Measurements from ENCODE around the gene SOWAHC. TPM values are rescaled to one million over a fixed set of nuclear protein-coding genes. Genes with fewer than 3 reads are reported as not detected.
A peak's percentile ranks its signal among the peaks of the same experiment; 100 is the strongest.

The SOWAHC gene
- total and polyA plus RNA-seq, 4 donors: 5.2 to 15.2 (median 9.2) TPM

DNA sequence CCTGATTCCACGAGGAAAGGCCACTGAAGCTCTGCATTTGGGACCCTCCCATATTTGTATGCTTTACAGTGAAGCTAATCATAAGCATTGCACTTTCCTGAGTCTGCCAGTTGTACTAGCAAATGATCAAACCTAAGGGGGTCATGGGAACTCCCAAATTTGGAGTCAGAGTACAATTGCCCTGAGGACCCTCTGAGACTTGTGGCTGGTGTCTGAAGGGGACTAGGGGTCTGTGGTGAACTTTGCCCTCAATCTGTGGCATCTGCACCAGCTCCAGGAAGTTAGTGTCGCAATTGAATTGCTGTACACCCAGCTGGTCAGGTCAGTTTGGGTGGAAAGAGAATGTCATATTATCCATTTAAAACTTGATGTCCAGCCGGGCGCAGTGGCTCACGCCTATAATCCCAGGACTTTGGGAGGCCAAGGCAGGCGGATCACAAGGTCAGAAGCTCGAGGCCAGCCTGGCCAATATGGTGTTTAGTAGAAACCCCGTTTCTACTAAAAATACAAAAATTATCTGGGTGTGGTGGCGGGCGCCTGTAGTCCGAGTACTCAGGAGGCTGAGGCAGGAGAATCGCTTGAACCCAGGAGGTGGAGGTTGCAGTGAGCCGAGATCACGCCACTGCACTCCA, 18.1 kb downstream of the SOWAHC start:
- Histone ChIP-seq H3K4me1 (ENCODE audit: control insufficient read depth in 5 of 5, insufficient read depth in 5 of 5, low read length in 5 of 5) (peaks cover 0 to 7% (median 0%) of the 10 kb centered on the region in 5 donors), H3K9ac (ENCODE audit: insufficient read depth in 1 of 2, low read length in 2 of 2) (no peak overlapping the region), H3K36me3 (ENCODE audit: control insufficient read depth in 4 of 4, insufficient read depth in 4 of 4, low read length in 4 of 4) (no peaks in the 10 kb centered on the region), H3K27me3 (ENCODE audit: control insufficient read depth in 3 of 3, insufficient read depth in 3 of 3, low read length in 2 of 3) (no peaks in the 10 kb centered on the region), H3K4me3 (no peak overlapping the region), H3K27ac (ENCODE audit: low read depth in 1 of 2, low read length in 1 of 2) (no peak overlapping the region), H3K9me3 (ENCODE audit: control insufficient read depth in 4 of 4, insufficient read depth in 3 of 4, low read length in 3 of 4) (no peaks in the 10 kb centered on the region)
- TF ChIP-seq, protein P1, sequence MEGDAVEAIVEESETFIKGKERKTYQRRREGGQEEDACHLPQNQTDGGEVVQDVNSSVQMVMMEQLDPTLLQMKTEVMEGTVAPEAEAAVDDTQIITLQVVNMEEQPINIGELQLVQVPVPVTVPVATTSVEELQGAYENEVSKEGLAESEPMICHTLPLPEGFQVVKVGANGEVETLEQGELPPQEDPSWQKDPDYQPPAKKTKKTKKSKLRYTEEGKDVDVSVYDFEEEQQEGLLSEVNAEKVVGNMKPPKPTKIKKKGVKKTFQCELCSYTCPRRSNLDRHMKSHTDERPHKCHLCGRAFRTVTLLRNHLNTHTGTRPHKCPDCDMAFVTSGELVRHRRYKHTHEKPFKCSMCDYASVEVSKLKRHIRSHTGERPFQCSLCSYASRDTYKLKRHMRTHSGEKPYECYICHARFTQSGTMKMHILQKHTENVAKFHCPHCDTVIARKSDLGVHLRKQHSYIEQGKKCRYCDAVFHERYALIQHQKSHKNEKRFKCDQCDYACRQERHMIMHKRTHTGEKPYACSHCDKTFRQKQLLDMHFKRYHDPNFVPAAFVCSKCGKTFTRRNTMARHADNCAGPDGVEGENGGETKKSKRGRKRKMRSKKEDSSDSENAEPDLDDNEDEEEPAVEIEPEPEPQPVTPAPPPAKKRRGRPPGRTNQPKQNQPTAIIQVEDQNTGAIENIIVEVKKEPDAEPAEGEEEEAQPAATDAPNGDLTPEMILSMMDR (IDR thresholded peaks at IDR 0.05; ENCODE audit: control extremely low read depth, extremely low read depth): no peak
- WGBS, 2 donors: 85 to 88% methylated on average over 14 of the region's 14 CpGs
- ATAC-seq (ENCODE audit: insufficient read depth, low FRiP score): no peak
- no peak for DNase-seq

DNA sequence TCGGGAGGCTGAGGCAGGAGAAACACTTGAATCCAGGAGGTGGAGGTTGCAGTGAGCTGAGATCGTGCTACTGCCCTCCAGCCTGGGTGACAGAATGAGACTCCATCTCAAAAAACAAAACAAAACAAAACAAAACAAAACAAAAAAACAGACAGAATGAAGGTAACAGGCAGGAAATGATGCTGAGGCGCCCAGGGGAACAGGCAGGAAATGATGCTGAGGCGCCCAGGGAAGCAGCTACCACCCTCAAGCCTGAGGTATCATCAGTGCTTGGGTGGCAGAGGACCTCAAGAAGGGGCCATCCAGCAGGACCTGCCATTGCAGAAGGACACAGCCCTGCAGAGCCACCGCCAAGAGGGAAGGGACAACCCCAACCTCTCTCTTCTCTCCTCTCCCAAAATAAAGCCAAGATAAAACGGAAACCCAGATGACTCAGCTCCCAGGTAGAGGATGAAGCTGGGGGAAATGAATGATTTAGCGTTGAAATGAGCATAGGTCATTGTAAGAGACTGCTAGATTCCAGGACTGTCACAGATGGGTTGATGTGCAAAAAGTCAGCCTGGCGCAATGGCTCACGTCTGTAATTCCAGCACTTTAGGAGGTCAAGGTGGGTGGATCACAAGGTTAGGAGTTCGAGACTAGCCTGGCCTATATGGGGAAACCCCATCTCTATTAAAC, 19.3 kb downstream of the SOWAHC start:
- Histone ChIP-seq H3K4me1 (ENCODE audit: control insufficient read depth in 5 of 5, insufficient read depth in 5 of 5, low read length in 5 of 5) (peaks cover 0 to 8% (median 0%) of the 10 kb centered on the region in 5 donors), H3K9ac (ENCODE audit: insufficient read depth in 1 of 2, low read length in 2 of 2) (no peak overlapping the region), H3K4me3 (no peak overlapping the region), H3K36me3 (ENCODE audit: control insufficient read depth in 4 of 4, insufficient read depth in 4 of 4, low read length in 4 of 4) (no peaks in the 10 kb centered on the region), H3K27ac (ENCODE audit: low read depth in 1 of 2, low read length in 1 of 2) (no peak overlapping the region), H3K27me3 (ENCODE audit: control insufficient read depth in 3 of 3, insufficient read depth in 3 of 3, low read length in 2 of 3) (no peaks in the 10 kb centered on the region), H3K9me3 (ENCODE audit: control insufficient read depth in 4 of 4, insufficient read depth in 3 of 4, low read length in 3 of 4) (no peaks in the 10 kb centered on the region)
- DNase-seq: no peak
- WGBS, 2 donors: 90 to 91% methylated on average over 10 of the region's 10 CpGs
- ATAC-seq (ENCODE audit: insufficient read depth, low FRiP score): no peak
- TF ChIP-seq, protein P1 (IDR thresholded peaks at IDR 0.05; ENCODE audit: control extremely low read depth, extremely low read depth): no peak

DNA sequence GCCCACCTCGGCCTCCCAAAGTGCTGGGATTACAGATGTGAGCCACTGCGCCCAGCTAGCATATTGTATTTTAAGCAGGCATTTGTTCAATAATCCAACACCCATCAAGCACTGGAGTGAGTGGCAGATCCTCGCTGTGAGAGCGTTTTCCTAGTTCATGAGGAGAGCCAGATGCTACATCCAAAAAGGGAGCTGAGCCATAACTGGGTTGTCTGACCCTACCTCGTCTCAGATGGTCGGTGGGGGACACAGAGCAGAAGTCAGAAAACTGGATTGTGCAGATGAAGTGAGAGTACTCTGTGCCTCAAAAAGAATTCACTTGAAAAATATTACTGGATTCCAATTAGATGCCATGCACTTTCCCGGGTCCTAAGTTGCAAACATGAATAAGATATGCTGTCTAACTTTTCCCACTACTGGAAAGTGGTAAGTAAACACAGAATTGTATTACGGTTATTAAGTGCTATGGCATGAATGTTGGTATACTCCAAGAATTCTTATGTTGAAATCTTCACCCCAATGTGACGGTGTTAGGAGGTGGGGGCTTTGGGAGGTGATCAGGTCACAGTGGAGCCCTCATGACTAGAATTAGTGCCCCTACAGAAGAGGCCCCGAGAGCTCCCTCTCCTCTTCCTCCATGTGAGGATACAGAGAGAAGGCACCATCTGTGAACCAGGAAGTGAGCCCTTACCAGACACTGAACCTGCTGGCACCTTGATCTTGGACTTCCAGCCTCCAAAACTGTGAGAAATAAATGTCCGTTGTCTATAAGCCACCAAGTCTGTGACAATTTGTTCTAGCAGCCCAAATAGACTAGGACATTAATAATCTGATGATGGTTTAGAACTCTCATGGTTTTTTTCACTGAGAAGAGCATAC, 21.5 kb downstream of the SOWAHC start:
- ATAC-seq (ENCODE audit: insufficient read depth, low FRiP score) (peak; percentile 50), DNase-seq (peak in 2 of 3 donors; percentile 45 to 68)
- no peaks in the 10 kb centered on the region for H3K27me3 ChIP-seq (ENCODE audit: control insufficient read depth in 3 of 3, insufficient read depth in 3 of 3, low read length in 2 of 3)
- WGBS, 2 donors: 68 to 87% methylated on average over 11 of the region's 11 CpGs
- TF ChIP-seq, protein P1 (IDR thresholded peaks at IDR 0.05; ENCODE audit: control extremely low read depth, extremely low read depth): no peak
- peaks cover 0 to 8% (median 0%) of the 10 kb centered on the region in 5 donors for H3K4me1 ChIP-seq (ENCODE audit: control insufficient read depth in 5 of 5, insufficient read depth in 5 of 5, low read length in 5 of 5)
- no peak overlapping the region for H3K4me3 ChIP-seq
- no peaks in the 10 kb centered on the region for H3K9me3 ChIP-seq (ENCODE audit: control insufficient read depth in 4 of 4, insufficient read depth in 3 of 4, low read length in 3 of 4)
- no peak overlapping the region for H3K9ac ChIP-seq (ENCODE audit: insufficient read depth in 1 of 2, low read length in 2 of 2)
- peak overlapping the region in 1 of 2 donors; percentile 67 for H3K27ac ChIP-seq (ENCODE audit: low read depth in 1 of 2, low read length in 1 of 2)
- no peaks in the 10 kb centered on the region for H3K36me3 ChIP-seq (ENCODE audit: control insufficient read depth in 4 of 4, insufficient read depth in 4 of 4, low read length in 4 of 4)
